Sigmoid colon (tissue), 4 donors: ENCODE data around the gene QKI.

Source experiments
- EP300 ChIP-seq, 4 donors: sonication (generic); formaldehyde crosslinking; IDR thresholded peaks; one replicate each; pipeline ENCODE4 v1.6.1; 2017; ENCODE audit warnings: antibody characterized with exemption in 4 of 4
- POLR2A ChIP-seq, 2 donors: fragments of 450-650 bp; IDR thresholded peaks; one replicate each; pipeline ENCODE4 v1.6.1; 2016; ENCODE audit warnings: antibody characterized with exemption in 2 of 2, mild to moderate bottlenecking in 2 of 2, moderate library complexity in 2 of 2
- TF ChIP-seq, protein P1 (sequence below), 4 experiments: fragments of 450-650 bp in 3 of 4; fragments of 200-600 bp in 1 of 4; IDR thresholded peaks; one replicate each; pipeline ENCODE4 v1.5.1; 2016 to 2019; ENCODE audit warnings: antibody characterized with exemption in 4 of 4, mild to moderate bottlenecking in 3 of 4, moderate library complexity in 2 of 4

DNA sequence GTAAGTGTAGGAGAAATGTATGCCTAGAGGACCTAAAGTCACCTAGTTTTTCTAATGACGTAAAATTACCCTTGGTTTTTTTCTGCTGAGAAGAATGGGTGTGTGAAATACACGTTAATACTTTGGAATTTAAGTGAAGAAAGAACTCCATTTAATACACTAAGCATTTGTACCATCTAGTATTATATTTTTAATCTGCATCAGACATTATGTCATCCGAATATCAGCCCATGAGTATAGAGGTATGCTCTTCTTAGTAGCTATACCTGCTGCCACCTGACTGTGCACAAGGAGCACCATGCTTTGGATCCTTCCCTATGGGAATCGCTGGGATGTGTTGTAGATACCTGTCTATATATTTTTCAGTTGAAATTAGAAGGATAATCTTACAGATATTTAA, 106.4 kb downstream of the QKI start:
- TF ChIP-seq, protein P1, sequence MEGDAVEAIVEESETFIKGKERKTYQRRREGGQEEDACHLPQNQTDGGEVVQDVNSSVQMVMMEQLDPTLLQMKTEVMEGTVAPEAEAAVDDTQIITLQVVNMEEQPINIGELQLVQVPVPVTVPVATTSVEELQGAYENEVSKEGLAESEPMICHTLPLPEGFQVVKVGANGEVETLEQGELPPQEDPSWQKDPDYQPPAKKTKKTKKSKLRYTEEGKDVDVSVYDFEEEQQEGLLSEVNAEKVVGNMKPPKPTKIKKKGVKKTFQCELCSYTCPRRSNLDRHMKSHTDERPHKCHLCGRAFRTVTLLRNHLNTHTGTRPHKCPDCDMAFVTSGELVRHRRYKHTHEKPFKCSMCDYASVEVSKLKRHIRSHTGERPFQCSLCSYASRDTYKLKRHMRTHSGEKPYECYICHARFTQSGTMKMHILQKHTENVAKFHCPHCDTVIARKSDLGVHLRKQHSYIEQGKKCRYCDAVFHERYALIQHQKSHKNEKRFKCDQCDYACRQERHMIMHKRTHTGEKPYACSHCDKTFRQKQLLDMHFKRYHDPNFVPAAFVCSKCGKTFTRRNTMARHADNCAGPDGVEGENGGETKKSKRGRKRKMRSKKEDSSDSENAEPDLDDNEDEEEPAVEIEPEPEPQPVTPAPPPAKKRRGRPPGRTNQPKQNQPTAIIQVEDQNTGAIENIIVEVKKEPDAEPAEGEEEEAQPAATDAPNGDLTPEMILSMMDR (IDR thresholded peaks at IDR 0.05) = no peak
- TF ChIP-seq POLR2A (IDR thresholded peaks at IDR 0.05) (no peak), EP300 (IDR thresholded peaks at IDR 0.05) (no peak)
